B cell (primary cell): Measurements from ENCODE around the gene TTC21B.

Experiments
- CTCF ChIP-seq: fragments of 200-600 bp; IDR thresholded peaks from one replicate; pipeline ENCODE4 v1.8.0; 2022; ENCODE audit warnings: antibody characterized with exemption, mild to moderate bottlenecking
- EZH2 ChIP-seq: IDR thresholded peaks from 2 replicates; pipeline ENCODE4 v1.6.1; 2012; ENCODE audit warnings: borderline replicate concordance, low read depth, mild to moderate bottlenecking, moderate library complexity, low read length; ENCODE audit not compliant: insufficient read depth, poor library complexity, severe bottlenecking

GRCh38 chr2:165827016-165827920, 126.3 kb downstream of the TTC21B start:
- no peak for TF ChIP-seq CTCF
- TF ChIP-seq EZH2 = no peak
